CD14-positive monocyte (primary cell): Measurements from ENCODE around the gene CRNN. TPM values are rescaled to one million over a fixed set of nuclear protein-coding genes. Genes with fewer than 3 reads are reported as not detected.

Experiments
- DNase-seq, 3 donors: peaks; one replicate each; pipeline ENCODE4 v3.0.0-alpha.2; 2011 to 2022
- H2AFZ ChIP-seq: 2 replicates; pipeline ENCODE4 v1.6.0; 2012; ENCODE audit warnings: mild to moderate bottlenecking, low read depth, low read length, inconsistent platforms; ENCODE audit not compliant: insufficient read depth, poor library complexity, severe bottlenecking
- H3K27ac ChIP-seq, 2 donors: 1 replicate in 1 of 2; 2 replicates in 1 of 2; pipeline ENCODE4 v1.5.1; 2012 to 2013; ENCODE audit warnings: low read length in 2 of 2, control low read depth in 1 of 2, inconsistent platforms in 1 of 2, low read depth in 1 of 2, mild to moderate bottlenecking in 1 of 2
- H3K27me3 ChIP-seq, 2 donors: one replicate each; pipeline versions ENCODE4 v1.6.0 to v1.6.1; 2011 to 2013; ENCODE audit warnings: low read length in 2 of 2; ENCODE audit not compliant: control insufficient read depth in 2 of 2, insufficient read depth in 2 of 2
- H3K36me3 ChIP-seq, 2 donors: replicated peaks in 1 of 2; 1 replicate in 1 of 2; 2 replicates in 1 of 2; pipeline versions ENCODE4 v1.5.1 to v1.6.1; 2012 to 2013; ENCODE audit warnings: low read length in 2 of 2, control low read depth in 1 of 2, inconsistent platforms in 1 of 2, mild to moderate bottlenecking in 1 of 2; ENCODE audit not compliant: insufficient read depth in 2 of 2, control insufficient read depth in 1 of 2
- H3K4me1 ChIP-seq, 2 donors: 1 replicate in 1 of 2; 2 replicates in 1 of 2; pipeline versions ENCODE4 v1.5.1 to v1.6.1; 2012 to 2013; ENCODE audit warnings: low read length in 2 of 2, control low read depth in 1 of 2, inconsistent platforms in 1 of 2, mild to moderate bottlenecking in 1 of 2, moderate library complexity in 1 of 2; ENCODE audit not compliant: insufficient read depth in 2 of 2, control insufficient read depth in 1 of 2
- H3K4me2 ChIP-seq: replicated peaks from 2 replicates; pipeline ENCODE3; 2012; ENCODE audit warnings: low read length, moderate library complexity, mild to moderate bottlenecking; ENCODE audit not compliant: poor library complexity, severe bottlenecking; ENCODE audit errors: extremely low read depth
- H3K4me3 ChIP-seq, 3 experiments: fragments of 200-600 bp in 1 of 3; sonication (generic) in 1 of 3; replicated peaks in 1 of 3; 1 replicate in 2 of 3; 2 replicates in 1 of 3; pipeline ENCODE4 v1.5.1; 2011 to 2013; ENCODE audit warnings: low read length in 3 of 3, mild to moderate bottlenecking in 3 of 3, control low read depth in 2 of 3, low read depth in 2 of 3, inconsistent platforms in 1 of 3, moderate library complexity in 1 of 3
- H3K79me2 ChIP-seq: 2 replicates; pipeline ENCODE4 v1.6.0; 2012; ENCODE audit warnings: mild to moderate bottlenecking, control low read depth, inconsistent platforms, low read length, moderate library complexity; ENCODE audit not compliant: insufficient read depth
- H3K9ac ChIP-seq: 2 replicates; pipeline ENCODE4 v1.6.0; 2017; ENCODE audit warnings: low read length, mild to moderate bottlenecking; ENCODE audit not compliant: insufficient read depth, poor library complexity, severe bottlenecking
- H3K9me3 ChIP-seq, 2 donors: replicated peaks in 1 of 2; 1 replicate in 1 of 2; 2 replicates in 1 of 2; pipeline versions ENCODE4 v1.5.1 to v1.6.1; 2012 to 2013; ENCODE audit warnings: low read length in 2 of 2, control low read depth in 1 of 2; ENCODE audit not compliant: control insufficient read depth in 1 of 2, insufficient read depth in 1 of 2
- H4K20me1 ChIP-seq: 2 replicates; pipeline ENCODE4 v1.6.0; 2012; ENCODE audit warnings: mild to moderate bottlenecking, low read length, control low read depth, moderate library complexity; ENCODE audit not compliant: insufficient read depth
- H3K27ac Mint-ChIP-seq, 7 donors: one replicate each; pipeline ENCODE4 v1.8.0; 2020; ENCODE audit warnings: mild to moderate bottlenecking in 7 of 7, mixed read lengths in 7 of 7, moderate library complexity in 6 of 7, inconsistent platforms in 2 of 7
- H3K27me3 Mint-ChIP-seq, 3 donors: one replicate each; pipeline ENCODE4 v1.8.0; 2021 to 2022; ENCODE audit warnings: low read depth in 3 of 3, mild to moderate bottlenecking in 3 of 3, mixed read lengths in 3 of 3, moderate library complexity in 3 of 3, inconsistent platforms in 1 of 3
- H3K36me3 Mint-ChIP-seq, 2 donors: one replicate each; pipeline ENCODE4 v1.8.0; 2020; ENCODE audit warnings: mixed read lengths in 2 of 2, inconsistent platforms in 1 of 2, mild to moderate bottlenecking in 1 of 2
- H3K4me1 Mint-ChIP-seq: one replicate; pipeline ENCODE4 v1.8.0; 2020; ENCODE audit warnings: mild to moderate bottlenecking, mixed read lengths
- H3K4me3 Mint-ChIP-seq, 2 donors: one replicate each; pipeline ENCODE4 v1.8.0; 2020; ENCODE audit warnings: mild to moderate bottlenecking in 2 of 2, mixed read lengths in 2 of 2, moderate library complexity in 1 of 2
- H3K9me3 Mint-ChIP-seq, 7 donors: one replicate each; pipeline ENCODE4 v1.8.0; 2020 to 2022; ENCODE audit warnings: mixed read lengths in 7 of 7, mild to moderate bottlenecking in 6 of 7, moderate library complexity in 6 of 7, inconsistent platforms in 2 of 7
- CTCF ChIP-seq: fragments of 200-600 bp; IDR thresholded peaks from one replicate; pipeline ENCODE4 v1.8.0; 2022; ENCODE audit warnings: antibody characterized with exemption, mild to moderate bottlenecking
- WGBS: methylation state at CpG from one replicate; pipeline ENCODE4 v1.1.5; 2013; ENCODE audit warnings: missing lambda C conversion rate; ENCODE audit not compliant: insufficient coverage; 5-methylcytosine and 5-hydroxymethylcytosine counted together
- intact Hi-C, 2 donors: fragments of 100-400 bp; cut with micrococcal nuclease; formaldehyde crosslinking; loops; one replicate each; pipeline versions ENCODE4 v1.15.0 to v1.15.1; 2023
- polyA plus RNA-seq, 3 donors: library from polyadenylated mRNA; depleted of rRNA in 1 of 3; unstranded in 2 of 3; stranded (reverse) in 1 of 3; fragments of 300-500 nt in 2 of 3; fragments of >200 nt in 1 of 3; fragmentation: Illumina TruSeq in 2 of 3; gene quantifications; 1 replicate in 2 of 3; 2 replicates in 1 of 3; pipeline ENCODE4 v1.2.3, GENCODE V29; 2012 to 2021

The CRNN gene
- polyA plus RNA-seq, 3 donors = not detected

- H3K4me2 ChIP-seq = no peak overlapping the region
- peaks cover 0 to 9% (median 4%) of the 10 kb centered on the region in 7 donors for H3K9me3 Mint-ChIP-seq
- H3K4me1 Mint-ChIP-seq = no peaks in the 10 kb centered on the region
- intact Hi-C loops = loop anchor here (10.0 kb wide), 3 partner anchors 106 to 396 kb away; no protein-coding TSS in a partner anchor
- no peaks in the 10 kb centered on the region for H4K20me1 ChIP-seq
- peaks cover 3 to 7% (median 5%) of the 10 kb centered on the region in 3 donors for H3K27me3 Mint-ChIP-seq
- H2AFZ ChIP-seq = no peak overlapping the region
- no peaks in the 10 kb centered on the region for H3K4me1 ChIP-seq
- no peaks in the 10 kb centered on the region for H3K36me3 Mint-ChIP-seq
- H3K36me3 ChIP-seq = no peaks in the 10 kb centered on the region
- no peak overlapping the region for H3K9ac ChIP-seq
- no peak for DNase-seq
- H3K27me3 ChIP-seq = peaks cover 0 to 2% of the 10 kb centered on the region in 2 donors
- 71% methylated on average over 3 of the region's 6 CpGs for WGBS
- H3K27ac ChIP-seq = no peak overlapping the region
- no peaks in the 10 kb centered on the region for H3K9me3 ChIP-seq
- no peak overlapping the region for H3K4me3 ChIP-seq
- H3K79me2 ChIP-seq = no peaks in the 10 kb centered on the region
- no peak overlapping the region for H3K27ac Mint-ChIP-seq
- no peak overlapping the region for H3K4me3 Mint-ChIP-seq
- no peak for TF ChIP-seq CTCF
Measured at GRCh38 chr1:152451254-152451653, 37.2 kb upstream of the CRNN start.

GRCh38 chr1:152449661-152450060 is 35.6 kb upstream of the CRNN start:
- Mint-ChIP-seq H3K27me3 (peaks cover 5% of the 10 kb centered on the region in 3 donors), H3K27ac (no peak overlapping the region), H3K9me3 (peaks cover 0 to under 1% (median 0%) of the 10 kb centered on the region in 7 donors), H3K36me3 (no peaks in the 10 kb centered on the region), H3K4me3 (no peak overlapping the region), H3K4me1 (no peaks in the 10 kb centered on the region)
- Histone ChIP-seq H4K20me1 (no peaks in the 10 kb centered on the region), H3K27ac (no peak overlapping the region), H3K27me3 (peaks cover 0 to 2% of the 10 kb centered on the region in 2 donors), H3K9me3 (no peaks in the 10 kb centered on the region), H2AFZ (no peak overlapping the region), H3K4me2 (no peak overlapping the region), H3K4me1 (no peaks in the 10 kb centered on the region), H3K79me2 (no peaks in the 10 kb centered on the region), H3K4me3 (no peak overlapping the region), H3K9ac (no peak overlapping the region), H3K36me3 (no peaks in the 10 kb centered on the region)
- WGBS = no CpG with 5 or more reads among the region's 2 CpGs
- no peak for TF ChIP-seq CTCF
- no peak for DNase-seq
- intact Hi-C loops = loop anchor here (10.0 kb wide), 3 partner anchors 105 to 395 kb away; no protein-coding TSS in a partner anchor
